ENCODE results near the gene FAM9A.
"Not testable (repeated sequence)": the region's sequence is repeated elsewhere in the genome, so short reads cannot be mapped to it uniquely, and the experiment has no call there.

Gene FAM9A

DNA sequence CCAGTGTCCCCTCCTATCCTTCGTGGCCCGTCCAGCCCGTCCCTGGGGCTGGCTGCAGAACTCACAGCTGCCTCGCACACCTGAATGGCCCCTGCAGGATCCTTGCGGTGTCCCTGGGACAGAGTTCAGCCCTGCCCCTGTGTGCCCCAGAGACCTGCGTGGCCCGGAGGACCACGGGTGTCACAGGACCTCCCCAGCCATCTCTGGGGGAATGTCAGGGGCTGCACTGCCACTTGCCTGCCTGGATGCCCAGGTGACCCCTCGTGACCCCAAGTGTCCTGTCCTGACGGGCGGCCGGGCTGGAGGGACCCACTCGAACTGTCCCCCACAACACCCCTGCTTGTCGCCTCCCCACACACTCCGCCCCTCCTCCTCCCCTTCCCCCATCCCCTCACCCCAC lies 832 bp downstream of the FAM9A start:
- DNase-seq, result not testable (repeated sequence)

DNA sequence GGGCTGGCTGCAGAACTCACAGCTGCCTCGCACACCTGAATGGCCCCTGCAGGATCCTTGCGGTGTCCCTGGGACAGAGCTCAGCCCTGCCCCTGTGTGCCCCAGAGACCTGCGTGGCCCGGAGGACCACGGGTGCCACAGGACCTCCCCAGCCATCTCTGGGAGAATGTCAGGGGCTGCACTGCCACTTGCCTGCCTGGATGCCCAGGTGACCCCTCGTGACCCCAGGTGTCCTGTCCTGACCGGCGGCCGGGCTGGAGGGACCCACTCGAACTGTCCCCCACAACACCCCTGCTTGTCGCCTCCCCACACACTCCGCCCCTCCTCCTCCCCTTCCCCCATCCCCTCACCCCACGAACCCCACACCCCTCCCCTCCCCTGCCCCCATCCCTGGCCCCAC lies 1.9 kb downstream of the FAM9A start:
- not testable (repeated sequence) for DNase-seq

DNA sequence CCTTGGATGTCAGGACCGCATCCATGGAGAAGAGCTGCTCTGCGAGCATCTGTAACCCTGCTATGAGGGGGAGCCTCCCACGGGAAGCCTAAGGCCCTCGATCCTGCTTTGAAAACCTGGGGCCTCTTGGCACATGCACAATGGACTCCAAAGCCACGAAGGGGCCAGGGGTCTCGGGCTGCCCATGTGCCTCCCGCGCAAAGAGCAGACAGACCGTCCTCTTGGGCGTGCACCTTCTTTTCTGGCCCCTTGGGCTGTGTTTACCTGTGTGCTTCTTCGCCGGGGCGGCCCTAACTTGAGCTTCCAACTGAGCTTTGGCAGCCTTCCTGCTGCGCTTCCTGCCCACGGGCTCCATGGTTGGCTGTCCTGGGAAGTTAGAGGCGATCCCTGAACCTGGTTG lies 2.5 kb downstream of the FAM9A start:
- DNase-seq, result not testable (repeated sequence)

DNA sequence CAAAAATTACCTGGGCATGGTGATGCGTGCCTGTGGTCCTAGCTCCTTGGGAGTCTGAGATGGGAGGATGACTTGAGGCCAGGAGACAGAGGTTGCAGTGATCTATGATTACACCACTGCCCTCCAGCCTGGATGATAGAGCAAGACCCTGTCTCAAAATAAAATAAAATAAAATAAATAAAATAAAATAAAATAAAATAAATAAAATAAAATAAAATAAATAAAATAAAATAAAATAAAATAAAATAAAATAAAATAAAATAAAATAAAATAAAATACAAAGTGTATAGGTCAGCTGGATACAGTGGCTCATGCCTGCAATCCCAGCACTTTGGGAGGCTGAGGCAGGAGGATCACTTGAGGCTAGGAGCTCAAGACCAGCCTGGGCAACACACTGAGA lies 14.1 kb downstream of the FAM9A start:
- DNase-seq, result not testable (repeated sequence)

DNA sequence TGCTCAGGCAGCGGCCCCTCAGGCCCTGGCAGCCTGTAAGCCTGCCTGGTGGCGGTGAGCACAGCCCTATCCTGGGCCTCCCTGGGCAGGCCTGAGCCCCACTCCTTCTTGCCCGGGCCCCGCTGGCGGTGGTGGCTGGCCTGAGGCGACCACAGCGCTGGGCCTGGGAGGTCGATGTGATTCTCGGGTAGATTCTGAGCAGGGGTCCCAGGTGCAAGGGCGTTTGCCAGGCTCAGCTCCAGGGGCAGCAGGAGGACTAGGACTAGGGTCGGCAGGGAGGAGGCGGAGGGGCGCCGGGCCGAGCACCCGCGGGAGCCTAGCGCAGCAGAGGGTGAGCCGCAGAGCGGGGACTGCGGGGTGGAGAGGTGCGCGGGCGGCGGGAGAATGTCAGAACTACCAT lies 17.0 kb downstream of the FAM9A start:
- no peak for DNase-seq

DNA sequence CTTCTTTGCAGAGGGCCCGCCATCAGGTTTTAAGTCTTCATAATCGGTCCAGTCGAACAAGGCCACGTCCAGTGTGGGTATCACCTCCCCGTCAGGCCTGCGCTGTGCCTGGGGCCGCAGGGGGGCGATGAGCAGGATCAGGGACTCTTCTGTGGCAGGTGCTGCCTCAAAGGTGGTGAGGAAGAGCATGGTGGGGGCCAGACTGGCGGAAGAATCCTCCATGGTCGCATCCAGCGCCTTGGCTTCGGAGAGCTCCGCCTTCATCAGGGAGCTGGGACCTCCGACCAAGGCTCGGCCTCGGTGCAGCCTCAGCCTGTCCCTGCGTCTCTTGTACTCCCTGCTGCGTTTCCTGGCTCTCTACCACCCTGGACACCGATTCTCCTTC lies 17.5 kb downstream of the FAM9A start:
- DNase-seq, result no peak

DNA sequence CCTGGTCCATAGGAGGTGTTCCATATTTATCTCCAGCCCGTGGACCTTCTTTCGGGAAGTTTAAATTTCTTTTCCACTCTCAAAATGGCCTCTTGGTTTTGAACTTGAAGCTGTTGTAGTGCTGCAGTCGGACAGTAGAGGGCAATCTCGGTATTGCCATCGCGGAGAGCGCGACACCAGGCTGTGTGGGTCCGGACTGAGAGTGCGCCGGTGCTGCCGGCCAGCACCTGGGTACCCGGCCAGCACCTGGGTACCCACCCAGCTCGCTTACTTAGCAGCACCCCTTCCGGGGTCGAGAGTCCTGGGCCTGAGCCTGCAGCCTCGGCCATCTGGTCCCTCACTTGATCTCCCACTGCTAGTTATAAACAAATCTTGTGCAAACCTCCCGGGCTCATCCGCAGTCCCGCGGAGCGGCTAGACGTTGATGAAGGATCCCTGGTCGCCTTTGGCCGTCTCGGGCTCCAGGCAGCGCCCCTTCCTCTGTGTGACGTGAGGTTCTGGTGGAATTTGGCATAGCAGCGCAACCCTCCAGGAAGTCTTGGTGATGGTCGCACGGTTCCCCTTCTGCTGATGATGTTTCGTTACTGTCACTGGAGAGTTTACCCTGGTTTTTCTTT lies 18.0 kb downstream of the FAM9A start:
- no peak for DNase-seq

DNA sequence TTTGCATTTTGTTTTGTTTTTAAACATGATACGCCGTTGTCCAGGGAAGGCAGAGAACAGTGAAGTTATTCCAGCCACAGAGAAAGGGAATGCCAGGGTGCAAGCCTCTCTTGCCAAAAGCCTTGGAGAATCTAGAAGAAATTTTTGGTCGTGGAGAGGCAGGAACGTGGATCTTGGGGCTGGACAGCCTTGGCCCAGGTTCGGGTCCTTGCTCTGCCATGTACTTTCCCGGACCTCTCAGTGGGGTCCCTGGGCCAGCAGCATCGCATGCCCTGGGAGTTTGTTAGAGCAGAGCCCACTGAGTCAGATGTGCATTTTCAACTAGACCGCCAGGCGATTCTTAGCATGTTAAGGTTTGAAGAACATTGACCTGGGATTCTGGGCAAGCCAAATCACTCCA lies 18.6 kb downstream of the FAM9A start:
- DNase-seq, result no peak

DNA sequence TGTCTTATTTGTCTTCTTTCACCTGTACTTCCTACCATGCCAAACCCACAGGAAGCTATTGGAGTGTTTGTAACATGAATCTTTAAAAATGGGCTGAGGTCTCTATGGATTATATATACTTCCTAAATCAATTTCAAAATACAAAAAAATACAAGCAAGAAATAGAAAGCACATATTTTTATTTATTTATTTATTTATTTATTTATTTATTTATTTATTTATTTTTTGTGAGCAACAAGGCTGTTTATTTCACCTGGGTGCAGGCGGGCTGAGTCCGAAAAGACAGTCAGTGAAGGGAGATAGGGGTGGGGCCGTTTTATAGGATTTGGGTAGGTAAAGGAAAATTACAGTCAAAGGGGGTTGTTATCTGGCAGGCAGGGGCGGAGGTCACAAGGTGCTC lies 19.3 kb downstream of the FAM9A start:
- not testable (repeated sequence) for DNase-seq

DNA sequence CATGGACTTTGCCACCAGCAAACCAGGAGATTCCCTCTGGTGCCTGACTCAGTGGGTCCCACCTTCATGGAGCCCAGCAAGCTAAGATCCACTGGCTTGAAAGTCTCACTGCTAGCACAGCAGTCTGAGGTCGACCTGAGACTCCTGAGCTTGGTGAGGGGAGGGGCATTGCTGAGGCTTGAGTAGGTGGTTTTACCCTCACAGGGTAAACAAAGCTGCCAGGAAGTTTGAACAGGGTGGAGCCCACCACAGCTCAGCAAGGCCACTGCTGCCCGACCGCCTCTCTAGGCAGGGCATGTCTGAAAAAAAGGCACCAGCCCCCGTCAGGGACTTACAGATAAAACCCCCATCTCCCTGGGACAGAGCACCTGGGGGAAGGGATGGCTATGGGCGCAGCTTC lies 28.1 kb downstream of the FAM9A start:
- no peak for DNase-seq

DNA sequence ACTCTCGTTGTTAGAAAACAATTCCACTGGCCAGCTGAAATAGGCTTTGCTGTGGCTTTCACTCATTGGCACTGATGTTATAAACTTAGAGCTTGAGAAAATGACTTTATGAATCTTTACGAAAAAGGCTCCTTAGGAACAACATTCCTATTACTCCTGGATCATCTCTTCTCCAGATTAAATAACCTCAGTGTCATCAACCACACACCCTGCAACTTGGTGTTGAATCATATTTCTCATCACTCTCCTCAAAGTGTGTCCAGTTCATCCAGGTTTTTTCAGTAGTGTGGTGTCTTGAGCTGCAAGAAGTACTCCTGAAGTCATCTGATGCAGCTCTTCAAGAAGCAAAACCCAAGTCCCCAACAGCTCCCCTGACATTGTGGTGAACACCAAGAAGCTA lies 41.2 kb downstream of the FAM9A start:
- no peak for DNase-seq

DNA sequence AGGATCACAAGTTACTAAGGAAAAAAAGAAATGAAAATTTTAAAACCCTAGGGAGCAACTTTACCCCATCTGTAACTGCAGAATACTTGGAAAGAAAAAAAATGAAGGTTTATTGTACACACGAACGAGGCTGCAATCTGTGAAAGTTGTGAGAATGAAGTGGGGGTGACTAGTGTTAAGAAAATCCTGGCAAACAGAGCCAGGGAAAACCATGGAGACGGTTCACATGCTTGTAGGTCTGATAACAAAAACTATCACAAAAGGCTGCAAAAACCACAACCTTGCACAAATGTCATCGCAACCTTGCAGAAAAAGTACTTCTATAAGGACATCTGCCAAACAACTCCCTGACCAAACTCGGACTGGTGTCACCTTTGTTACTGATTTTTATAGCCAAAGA lies 42.5 kb downstream of the FAM9A start:
- not testable (repeated sequence) for DNase-seq

DNA sequence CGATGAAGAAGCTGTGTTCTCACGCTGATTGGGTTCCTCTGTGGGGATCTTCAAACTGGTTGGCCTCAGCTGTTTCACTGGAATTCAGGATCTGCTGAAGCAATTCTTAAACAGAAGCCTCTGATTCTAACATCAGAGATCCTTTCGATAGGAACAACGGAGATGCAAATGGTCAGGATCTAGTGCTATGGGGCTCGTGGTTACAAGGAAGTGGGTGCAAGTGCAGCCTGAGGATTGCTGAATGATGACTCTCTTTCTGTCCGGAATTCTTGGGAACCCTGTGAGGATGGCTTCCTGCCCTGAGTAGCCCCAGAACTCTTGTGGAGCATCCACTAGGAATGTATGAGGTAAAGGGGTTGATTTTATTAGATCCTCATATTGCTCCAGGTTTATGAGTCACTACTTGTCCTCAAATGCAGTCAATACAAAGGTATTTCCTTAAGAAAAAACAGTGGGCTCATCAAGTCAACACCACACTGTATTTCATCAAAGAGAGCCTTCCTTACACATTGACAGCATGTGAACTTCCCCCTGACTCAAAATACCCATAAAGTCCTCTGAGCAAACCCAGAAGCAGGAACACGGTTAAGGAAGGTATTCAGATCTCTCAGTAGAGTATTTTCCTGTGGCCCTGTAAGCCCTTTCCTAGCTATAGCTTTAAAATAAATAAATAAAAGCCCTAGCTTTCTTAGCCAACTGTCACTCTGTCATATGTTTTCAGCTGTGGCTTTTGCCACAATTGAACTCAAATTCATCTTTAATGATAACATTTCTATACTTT lies 43.4 kb downstream of the FAM9A start:
- DNase-seq, result not testable (repeated sequence)

DNA sequence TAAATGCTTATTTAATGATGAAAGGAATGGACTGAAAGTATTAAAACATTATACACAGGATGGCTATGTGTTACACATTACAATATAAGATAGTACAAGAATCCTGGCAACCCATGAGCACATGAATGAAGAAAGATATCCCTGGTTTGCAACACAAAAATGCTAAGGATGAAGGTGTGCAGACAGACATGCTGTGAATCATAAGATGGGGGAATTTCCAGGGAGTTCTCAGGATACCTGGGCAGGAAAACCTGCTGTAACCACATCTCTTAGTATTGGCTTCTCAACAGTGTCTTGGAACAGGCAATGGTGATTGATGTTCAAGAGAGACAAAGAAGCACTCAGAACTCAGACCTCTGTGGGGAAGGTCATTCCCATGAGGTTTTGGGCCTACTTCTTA lies 45.4 kb downstream of the FAM9A start:
- no peak for DNase-seq

DNA sequence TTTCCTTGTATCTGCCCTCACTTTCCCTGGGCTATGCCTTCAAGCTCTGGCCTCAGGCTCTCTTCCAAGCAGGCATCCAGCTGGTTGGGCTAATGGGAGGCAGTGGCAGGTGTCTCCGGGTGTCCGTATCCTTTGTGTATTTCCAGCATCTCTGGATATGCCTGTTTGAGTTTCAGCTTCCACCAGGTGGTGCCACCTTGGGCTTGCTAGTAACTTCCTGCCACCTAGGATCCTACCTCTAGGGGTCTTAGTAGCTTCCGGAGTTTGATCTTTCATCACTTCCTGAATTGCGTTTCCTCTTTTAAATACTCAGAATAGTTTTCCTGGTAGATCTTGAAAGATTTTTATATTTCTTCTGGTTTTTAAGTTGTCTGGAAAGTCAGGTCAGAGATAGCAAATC lies 46.1 kb downstream of the FAM9A start:
- peak in 1 of 2 experiments; percentile 40 for DNase-seq

DNA sequence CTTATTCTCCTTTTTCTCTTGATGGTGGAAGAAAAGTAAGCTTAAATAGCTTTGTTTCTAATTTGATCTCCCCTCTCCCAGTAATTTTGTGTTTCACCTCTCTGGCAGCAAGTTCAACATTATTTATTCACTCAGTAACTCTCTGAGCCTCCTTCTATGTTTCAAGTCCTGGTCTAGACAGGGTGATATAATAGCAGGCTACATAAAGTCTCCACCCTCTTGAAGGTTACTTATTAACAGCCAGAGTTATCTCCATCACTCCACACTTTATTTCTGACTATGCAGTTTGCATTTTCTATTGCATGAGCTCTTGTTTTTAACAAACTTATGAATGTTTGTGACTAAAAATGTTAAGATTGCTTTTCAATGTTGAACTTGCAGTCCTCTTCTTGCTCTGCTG lies 51.5 kb downstream of the FAM9A start:
- DNase-seq, result no peak

DNA sequence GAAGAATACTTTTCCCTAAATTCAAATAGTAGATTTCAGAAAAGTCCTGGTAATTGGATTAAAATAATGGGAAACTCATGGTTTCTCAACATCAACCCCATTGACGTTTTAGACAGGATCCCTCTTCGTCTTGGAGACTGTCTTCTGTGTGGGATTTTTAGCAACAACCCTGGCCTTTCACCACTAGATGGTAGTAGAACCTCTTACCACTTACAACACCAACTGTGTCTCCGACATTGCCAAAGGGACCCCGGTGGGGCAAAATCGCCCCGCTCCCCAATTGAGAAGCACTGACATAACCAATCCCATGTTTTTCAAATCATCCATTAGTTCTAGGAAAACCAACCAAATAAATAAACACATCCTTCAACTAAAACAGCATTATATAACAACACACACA lies 52.3 kb downstream of the FAM9A start:
- DNase-seq, result peak; percentile 48 to 52

DNA sequence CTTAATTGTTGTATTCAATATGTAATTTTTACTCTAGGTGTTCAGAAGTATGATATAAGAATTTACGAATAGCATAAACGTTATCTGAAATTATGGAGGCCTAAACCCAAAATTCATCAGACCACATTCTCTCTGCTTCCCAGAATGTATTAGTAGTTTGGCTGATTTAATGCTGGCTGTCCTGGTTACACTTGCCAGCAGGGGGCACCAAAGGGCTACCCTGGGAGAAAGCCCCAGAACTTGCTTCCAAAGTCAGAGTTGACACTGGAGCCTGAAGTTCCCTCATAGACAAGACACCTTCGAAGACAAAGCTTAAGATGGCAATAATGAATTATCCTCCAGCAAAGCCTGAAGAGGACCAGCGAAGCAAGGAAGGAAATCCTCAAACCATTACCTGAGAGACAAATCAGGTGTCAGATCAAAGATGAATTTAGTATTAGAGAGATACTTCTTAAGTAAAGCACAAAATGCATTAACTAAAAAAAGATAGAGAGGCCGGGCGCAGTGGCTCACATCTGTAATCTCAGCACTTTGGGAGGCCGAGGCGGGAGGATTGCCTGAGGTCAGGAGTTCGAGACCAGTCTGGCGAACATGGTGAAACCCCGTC lies 58.0 kb downstream of the FAM9A start:
- DNase-seq, result peak; percentile 32 to 39

DNA sequence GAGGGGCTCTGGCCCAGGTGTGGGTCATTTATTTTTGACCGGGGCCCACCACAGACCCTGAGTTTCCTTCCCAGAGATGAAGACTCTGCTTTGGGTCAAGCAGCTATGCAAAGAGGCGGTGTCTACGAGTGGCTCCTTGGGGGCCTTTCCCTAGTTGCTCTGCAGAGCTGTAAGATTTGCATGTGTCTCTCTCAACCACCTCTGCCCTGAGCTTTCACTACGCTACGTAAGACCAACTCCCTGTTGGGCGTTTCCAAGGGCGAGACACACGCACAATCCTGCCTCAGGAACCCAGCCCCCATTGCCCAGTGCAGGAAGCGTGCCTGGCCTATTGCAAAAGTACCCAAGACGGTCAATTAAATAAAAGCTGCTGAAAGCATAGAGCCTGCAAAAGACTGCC lies 59.2 kb downstream of the FAM9A start:
- no peak for DNase-seq
